GM21526 (cell line): ENCODE results near the gene HPS4.
"Not testable (repeated sequence)": the region's sequence is repeated elsewhere in the genome, so short reads cannot be mapped to it uniquely, and the experiment has no call there.

Source experiments
- ATAC-seq: cut with Tn5 transposase; IDR thresholded peaks from one replicate; pipeline ENCODE4 v1.9.1; 2021; ENCODE audit warnings: moderate library complexity; ENCODE audit not compliant: unreplicated experiment, low FRiP score

The HPS4 gene

DNA sequence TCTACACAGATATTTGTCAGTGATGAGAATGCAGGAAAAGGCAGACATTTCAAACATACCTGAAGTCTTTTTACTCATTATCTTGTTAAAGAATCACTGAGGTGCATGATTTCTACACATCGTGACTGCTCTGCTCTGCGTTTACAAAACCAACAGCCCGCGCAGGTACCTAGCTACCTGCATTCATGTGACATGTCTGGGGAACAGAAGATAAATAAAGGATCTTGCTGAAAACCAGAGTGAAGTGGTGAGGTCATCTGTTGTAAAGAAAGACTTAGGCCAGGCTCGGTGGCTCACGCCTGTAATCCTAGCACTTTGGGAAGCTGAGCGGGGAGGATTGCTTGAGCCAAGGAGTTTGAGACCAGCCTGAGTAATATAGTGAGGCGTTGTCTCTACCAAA lies 38.8 kb downstream of the HPS4 start:
- no peak for ATAC-seq

- no peak for ATAC-seq
Observed at GRCh38 chr22:26443901-26444690, 39.5 kb downstream of the HPS4 start.

- no peak for ATAC-seq
Observed at GRCh38 chr22:26442086-26442756, 41.4 kb downstream of the HPS4 start.

DNA sequence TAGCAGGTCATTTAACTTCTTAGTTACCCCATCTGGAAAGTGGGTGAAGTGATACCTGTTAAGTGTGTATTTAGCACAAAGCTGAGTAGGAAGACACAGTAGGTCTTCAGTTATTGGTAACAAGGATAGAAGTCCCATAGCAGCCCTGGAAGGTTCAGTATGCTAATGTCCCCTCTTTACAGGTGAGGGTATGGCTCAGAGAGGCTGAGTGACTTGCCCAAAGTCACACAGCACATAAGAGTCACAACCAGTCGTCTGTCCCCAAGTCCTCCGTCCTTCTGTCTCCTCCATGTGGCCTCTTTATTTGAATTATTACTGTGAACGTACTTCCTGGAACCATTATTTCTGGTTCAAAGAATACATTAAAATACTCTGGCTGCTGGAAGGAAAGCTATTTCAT lies 44.0 kb downstream of the HPS4 start:
- ATAC-seq, result no peak

DNA sequence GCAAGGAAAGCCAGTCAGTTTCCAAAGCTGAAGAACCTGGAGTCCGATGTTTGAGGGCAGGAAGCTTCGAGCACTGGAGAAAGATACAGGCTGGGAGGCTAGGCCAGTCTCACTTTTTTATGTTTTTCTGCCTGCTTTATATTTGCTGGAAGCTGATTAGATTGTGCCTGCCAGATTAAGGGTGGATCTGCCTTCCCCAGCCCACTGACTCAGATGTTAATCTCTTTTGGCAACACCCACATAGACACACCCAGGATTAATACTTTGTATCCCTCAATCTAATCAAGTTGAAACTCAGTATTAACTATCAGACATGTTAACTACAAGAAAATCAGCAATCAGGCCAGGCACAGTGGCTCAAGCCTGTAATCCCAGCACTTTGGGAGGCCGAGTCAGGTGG lies 44.8 kb downstream of the HPS4 start:
- not testable (repeated sequence) for ATAC-seq

GRCh38 chr22:26437694-26438392 lies 45.7 kb downstream of the HPS4 start:
- ATAC-seq, result no peak

DNA sequence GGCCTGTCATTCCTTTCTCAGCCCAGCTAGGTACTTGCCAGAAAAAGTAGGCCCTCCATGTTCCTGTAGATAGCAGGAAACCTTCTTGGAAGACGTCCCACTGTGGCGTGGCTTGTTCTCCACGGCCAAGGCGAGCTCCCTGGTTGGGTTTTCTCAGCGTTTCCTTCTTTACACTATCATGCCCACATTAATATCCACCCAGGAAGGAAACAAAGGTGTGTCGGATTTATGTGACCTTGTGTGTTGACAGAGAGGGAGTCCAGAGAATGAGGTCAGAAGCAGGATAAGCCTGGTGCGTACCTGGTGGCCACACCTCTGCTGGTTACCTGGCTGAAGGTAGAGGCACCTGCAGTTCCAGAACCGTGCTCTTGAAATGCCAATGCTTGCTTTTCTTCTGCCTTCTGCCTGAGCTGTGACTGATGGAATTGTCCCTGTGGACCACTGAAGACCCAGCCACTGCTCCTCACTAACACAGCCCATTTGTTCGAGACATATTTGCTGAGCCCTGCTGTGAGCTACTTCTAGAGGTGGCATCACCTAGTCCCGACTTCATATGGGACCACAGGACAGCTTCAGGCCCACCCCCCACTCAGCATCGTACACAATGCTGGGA lies 46.6 kb downstream of the HPS4 start:
- no peak for ATAC-seq

DNA sequence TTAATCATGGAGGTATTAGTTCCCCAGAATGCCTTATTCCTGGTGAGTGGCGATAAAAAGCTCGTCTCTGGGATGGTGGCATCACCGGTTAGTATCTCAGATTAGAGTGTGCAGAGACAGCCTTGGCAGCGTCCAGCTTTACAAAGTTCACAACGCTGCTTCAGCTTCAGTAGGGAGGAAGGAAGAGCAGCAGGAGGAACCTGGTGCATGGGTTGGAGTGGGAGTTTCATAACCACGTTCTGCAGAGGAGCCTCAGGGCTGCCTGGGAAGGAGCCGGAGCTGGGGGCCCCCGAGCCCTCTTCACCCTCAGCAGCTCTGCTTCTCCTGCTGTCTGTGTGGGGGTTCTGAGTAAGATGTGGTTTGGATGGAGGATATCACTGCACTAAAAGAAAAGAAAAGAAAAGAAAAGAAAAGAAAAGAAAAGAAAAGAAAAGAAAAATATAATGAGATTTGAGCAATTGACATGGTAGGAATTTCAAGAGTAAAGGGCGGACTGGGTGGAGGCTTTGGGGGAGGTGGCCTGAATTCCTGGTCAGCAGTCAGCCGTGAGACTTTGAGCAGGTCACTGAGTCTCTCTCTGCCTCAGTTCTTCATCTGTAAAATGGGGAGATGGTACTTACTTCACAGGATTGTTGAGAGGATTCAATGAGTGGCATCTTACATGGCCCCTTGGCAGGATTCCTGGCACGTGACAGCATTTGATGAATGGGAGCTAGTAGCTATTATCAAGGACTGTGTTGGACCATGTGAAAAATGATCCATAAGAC lies 48.1 kb downstream of the HPS4 start:
- ATAC-seq, result no peak

- no peak for ATAC-seq
Observed at GRCh38 chr22:26433805-26434204, 49.8 kb downstream of the HPS4 start.

- no peak for ATAC-seq
Observed at GRCh38 chr22:26432619-26433311, 50.8 kb downstream of the HPS4 start.

- ATAC-seq, result no peak
Observed at GRCh38 chr22:26431261-26431995, 52.2 kb downstream of the HPS4 start.

GRCh38 chr22:26430600-26430999 lies 53.0 kb downstream of the HPS4 start:
- ATAC-seq, result no peak

- peak; percentile 9 for ATAC-seq
Observed at GRCh38 chr22:26429458-26430286, 53.9 kb downstream of the HPS4 start.

DNA sequence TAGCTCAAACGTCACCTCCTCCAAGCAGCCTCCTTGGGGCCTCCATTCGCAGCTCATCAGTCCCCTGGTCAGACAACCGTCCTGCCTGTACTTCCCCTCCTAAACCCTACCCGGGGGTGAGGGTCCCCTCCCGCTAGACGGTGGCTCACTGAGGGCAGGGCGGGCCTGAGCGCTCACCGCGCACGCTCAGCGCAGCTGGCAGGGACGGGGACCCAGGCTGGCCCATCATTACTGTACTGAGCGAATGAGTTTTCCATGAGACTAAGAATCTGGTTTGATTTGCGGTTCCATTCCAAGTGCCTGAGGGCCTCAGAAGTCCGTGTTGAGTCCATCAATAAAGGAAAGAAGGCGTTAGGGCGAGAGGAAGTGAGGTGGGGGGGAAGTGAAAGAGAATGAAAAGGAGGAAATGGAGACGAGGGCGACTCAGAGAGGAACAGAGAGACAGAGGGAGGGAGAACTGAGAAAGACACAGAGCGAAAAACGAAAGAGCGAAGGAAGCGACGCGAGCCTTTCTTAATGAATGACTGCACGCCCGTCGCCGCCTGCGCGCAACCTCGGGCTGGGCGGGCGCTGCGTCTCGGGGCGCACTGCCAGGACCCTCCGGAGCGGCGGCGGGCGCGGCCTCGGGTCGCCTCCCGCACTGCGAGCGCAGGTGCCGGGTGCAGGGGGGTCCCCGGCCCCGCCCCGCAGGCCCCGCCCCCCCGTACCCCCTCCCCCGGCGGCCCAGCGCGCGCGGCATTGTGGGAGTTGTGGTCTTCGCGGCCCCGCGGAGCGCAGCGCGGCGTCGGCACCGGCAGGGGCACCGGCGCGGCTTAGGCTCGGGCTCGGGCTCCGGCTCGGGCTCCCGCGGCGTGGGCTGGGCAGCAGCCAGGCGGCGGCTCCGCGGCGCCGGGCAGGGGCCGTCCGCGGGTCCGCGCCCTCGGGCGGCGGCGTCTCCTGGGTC lies 54.8 kb downstream of the HPS4 start, which contains the start of gene ASPHD2:
Gene ASPHD2, plus strand, starts transcription at position 746 of the 943 bp plus-strand sequence. CDS start 4,356 bp downstream, outside the sequence.
- ATAC-seq, result peak; percentile 76

DNA sequence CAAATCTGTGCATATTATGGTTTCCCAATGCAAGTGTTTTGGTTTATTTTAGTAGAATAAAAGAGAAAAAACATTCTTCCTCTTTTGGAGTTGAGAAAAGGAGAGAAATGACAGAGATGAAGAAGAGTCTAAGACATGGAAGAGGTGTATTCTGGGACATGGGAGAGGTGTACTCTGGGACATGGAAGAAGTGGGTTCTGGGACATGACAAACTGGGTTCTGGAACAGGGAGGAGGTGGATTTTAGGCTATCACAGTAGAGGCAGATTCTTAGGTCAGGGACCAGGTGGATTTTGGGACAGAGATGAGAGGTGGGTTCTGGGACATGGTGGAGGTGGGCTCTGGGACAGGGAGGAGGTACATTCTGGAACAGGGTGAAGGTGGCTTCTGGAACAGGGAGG lies 56.7 kb downstream of the HPS4 start:
- no peak for ATAC-seq

DNA sequence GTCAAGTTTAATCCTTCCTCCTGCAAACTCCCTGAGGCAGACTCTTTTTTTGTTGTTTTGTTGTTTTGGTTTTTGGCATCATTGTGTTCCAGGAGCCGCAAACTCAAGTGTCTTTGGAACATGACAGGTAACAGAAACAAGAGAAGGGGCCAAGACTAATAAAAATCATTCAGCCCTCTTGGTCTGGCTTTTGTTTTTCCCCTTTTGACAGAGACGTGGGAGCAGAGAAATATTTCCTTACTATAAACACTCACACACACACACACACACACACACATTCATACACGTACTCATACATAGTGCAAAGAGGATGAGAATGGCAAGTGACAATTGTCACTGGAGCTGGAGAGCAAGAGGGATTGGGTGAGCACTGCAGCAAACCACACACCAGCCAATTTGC lies 65.0 kb downstream of the HPS4 start:
- no peak for ATAC-seq

DNA sequence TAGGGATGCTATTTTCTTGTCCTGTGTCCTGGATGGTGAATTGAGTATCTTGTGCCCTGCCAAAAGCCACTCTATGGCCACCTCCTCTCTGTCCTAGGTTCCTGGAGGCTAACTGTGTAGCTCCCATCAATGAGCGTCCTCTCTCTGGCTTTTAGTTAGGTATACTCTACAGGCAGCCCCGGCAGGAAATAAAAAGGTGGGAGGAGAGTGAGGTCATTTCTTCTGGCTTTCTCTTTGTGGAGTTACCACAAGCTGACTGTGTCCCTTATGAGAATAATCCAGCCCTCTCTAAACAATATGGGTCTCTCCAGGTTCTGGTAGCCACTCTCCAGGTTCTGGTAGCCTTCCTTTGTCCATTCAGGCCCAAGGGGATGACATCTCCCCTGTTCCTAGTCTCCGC lies 66.2 kb downstream of the HPS4 start:
- no peak for ATAC-seq
